LNCaP clone FGC (cell line): Measurements from ENCODE around the gene SMIM22.

ENCODE experiments used
- DNase-seq: peaks from one replicate; pipeline ENCODE4 v3.0.0-alpha.2; 2011; ENCODE audit warnings: low read depth
- H3K4me3 ChIP-seq: 2 replicates; pipeline ENCODE4 v1.5.1; 2011; ENCODE audit warnings: mild to moderate bottlenecking, low read depth, low read length, control low read depth
- CTCF ChIP-seq: IDR thresholded peaks from 2 replicates; pipeline ENCODE4 v1.5.1; 2012; ENCODE audit warnings: mild to moderate bottlenecking; ENCODE audit not compliant: control insufficient read depth, insufficient read depth; ENCODE audit errors: extremely low read depth

Gene SMIM22

DNA sequence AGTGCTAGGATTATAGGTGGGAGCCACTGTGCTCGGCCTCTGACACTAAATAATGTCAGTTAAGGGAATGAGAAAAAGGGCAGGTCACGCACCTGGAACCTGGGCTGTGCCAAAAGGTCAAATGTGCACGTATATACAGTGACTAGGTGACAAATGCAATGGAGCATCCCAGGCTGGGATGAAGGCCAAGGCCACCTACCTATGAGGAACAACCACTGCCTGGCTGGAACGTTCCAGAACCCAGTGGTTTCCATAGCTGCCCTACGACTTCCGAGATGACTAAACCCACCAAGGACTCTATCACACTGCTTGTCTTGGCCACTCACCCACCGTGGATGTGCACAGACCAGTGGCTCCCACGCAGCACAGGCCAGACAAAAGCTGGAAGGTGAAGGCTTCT, 44.3 kb upstream of the SMIM22 start:
- DNase-seq: no peak
- TF ChIP-seq CTCF: no peak
- H3K4me3 ChIP-seq: no peak overlapping the region

GRCh38 chr16:4752351-4753100, 42.6 kb upstream of the SMIM22 start:
- H3K4me3 ChIP-seq: no peak overlapping the region
- DNase-seq: no peak
- no peak for TF ChIP-seq CTCF

GRCh38 chr16:4753227-4753626, 41.9 kb upstream of the SMIM22 start:
- no peak for DNase-seq
- TF ChIP-seq CTCF: no peak
- H3K4me3 ChIP-seq: no peak overlapping the region

GRCh38 chr16:4754865-4755264, 40.3 kb upstream of the SMIM22 start:
- DNase-seq: no peak
- no peak for TF ChIP-seq CTCF
- no peak overlapping the region for H3K4me3 ChIP-seq

DNA sequence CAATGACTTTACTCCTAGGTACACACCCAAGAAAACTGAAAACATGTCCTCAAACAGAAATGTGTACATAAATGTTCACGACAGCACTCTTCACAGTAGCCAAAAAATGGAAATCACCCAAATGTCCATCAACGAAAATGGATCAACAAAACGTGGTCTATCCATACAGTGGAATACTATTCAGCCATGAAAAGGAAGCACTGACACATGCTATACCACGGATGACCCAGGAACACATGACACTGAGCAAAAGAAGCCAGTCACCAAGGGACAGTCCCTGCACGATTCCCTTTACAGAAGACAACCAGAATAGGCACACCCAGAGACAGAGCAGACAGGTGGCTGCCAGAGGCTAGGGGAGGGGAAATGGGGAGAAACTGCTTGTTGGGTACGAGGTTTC, 39.5 kb upstream of the SMIM22 start:
- DNase-seq: no peak
- TF ChIP-seq CTCF: no peak
- no peak overlapping the region for H3K4me3 ChIP-seq

- no peak for DNase-seq
- no peak overlapping the region for H3K4me3 ChIP-seq
- TF ChIP-seq CTCF: no peak
Measured at GRCh38 chr16:4760221-4760910, 34.8 kb upstream of the SMIM22 start.
